ENCODE results near the gene SLC22A5.

Gene SLC22A5

DNA sequence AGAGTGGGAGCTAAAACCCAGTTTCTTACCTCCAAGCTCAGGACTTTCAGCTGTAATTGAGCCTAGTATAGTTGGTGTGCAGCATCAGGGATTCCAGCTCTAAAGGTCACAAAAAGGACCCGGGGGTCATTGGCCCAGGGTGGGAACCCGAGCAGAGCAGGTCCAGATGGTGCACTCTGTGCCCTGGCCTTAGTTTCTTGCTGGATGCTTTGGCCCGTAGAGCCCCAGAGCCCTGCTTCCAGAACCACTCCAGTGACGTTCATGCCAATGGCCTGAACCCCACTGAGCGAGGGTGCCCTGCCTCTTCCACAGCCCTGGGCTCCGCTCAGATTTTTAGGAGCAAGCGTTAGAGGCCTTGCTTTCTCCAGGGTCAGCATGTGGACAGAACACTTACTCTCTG lies 8.2 kb downstream of the SLC22A5 start:
- peaks cover 0 to 29% (median 7%) of the 10 kb centered on the region in 3 donors for H3K36me3 ChIP-seq
- DNase-seq: peak in 1 of 2 donors; percentile 31
- intact Hi-C loops (cut with DNase I; ENCODE audit: low total_unique reads): no loop called here
- peak overlapping the region; percentile 53 to 77 for H3K27ac ChIP-seq
- H3K9me3 ChIP-seq: no peaks in the 10 kb centered on the region
- H3K27me3 ChIP-seq: no peaks in the 10 kb centered on the region
- no peak overlapping the region for H3K4me3 ChIP-seq
- TF ChIP-seq, protein P1, sequence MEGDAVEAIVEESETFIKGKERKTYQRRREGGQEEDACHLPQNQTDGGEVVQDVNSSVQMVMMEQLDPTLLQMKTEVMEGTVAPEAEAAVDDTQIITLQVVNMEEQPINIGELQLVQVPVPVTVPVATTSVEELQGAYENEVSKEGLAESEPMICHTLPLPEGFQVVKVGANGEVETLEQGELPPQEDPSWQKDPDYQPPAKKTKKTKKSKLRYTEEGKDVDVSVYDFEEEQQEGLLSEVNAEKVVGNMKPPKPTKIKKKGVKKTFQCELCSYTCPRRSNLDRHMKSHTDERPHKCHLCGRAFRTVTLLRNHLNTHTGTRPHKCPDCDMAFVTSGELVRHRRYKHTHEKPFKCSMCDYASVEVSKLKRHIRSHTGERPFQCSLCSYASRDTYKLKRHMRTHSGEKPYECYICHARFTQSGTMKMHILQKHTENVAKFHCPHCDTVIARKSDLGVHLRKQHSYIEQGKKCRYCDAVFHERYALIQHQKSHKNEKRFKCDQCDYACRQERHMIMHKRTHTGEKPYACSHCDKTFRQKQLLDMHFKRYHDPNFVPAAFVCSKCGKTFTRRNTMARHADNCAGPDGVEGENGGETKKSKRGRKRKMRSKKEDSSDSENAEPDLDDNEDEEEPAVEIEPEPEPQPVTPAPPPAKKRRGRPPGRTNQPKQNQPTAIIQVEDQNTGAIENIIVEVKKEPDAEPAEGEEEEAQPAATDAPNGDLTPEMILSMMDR (IDR thresholded peaks at IDR 0.05): no peak
- peaks cover 0 to 18% (median 10%) of the 10 kb centered on the region in 4 donors for H3K4me1 ChIP-seq

DNA sequence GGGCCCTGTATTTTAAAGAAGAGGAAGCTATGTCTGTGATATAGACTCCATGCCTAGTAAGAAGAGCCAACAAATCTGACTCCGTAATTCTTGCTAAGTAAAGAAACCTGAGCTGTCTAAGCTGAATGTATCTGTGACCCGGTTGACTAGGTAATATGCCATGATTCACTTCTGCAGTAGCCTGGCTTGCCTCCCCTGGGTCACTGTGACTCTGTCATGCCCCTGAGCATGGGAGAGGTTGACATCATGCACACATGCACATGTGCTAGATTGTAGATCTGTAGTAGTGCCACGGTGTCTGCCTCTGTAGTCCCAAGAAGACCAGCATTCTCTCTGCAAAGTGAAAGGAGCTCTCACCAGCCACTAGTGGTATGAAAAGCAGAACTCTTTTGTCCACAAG lies 9.1 kb downstream of the SLC22A5 start:
- no peaks in the 10 kb centered on the region for H3K27me3 ChIP-seq
- peak in 1 of 2 donors; percentile 35 for DNase-seq
- peaks cover 0 to 18% (median 10%) of the 10 kb centered on the region in 4 donors for H3K4me1 ChIP-seq
- H3K9me3 ChIP-seq: no peaks in the 10 kb centered on the region
- peaks cover 0 to 29% (median 7%) of the 10 kb centered on the region in 3 donors for H3K36me3 ChIP-seq
- peak overlapping the region in 1 of 2 donors; percentile 77 for H3K27ac ChIP-seq
- intact Hi-C loops (cut with DNase I; ENCODE audit: low total_unique reads): no loop called here
- TF ChIP-seq, protein P1 (IDR thresholded peaks at IDR 0.05): no peak
- H3K4me3 ChIP-seq: no peak overlapping the region

DNA sequence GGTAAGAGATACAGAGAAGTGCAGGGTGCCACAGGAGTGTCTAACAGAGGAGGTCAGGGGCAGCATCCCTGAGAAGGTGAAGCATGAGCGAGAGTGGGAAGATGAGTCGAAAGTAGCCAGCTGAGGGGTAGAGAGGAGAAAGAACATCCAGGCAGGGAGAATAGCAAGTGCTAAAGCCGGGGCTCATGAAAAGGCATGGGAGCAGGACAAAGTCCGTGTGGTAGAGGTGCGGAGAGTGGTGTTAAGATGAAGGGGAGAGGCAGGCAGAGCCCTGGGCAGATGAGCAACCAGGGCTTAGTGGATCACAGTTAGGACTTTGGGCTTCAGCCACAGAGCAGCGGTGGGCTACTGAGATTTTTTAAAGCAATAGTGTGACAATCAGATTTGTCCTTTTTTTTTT lies 10.5 kb downstream of the SLC22A5 start:
- Histone ChIP-seq H3K36me3 (peaks cover 7 to 40% (median 8%) of the 10 kb centered on the region in 3 donors), H3K9me3 (no peaks in the 10 kb centered on the region), H3K27me3 (no peaks in the 10 kb centered on the region), H3K27ac (no peak overlapping the region), H3K4me3 (no peak overlapping the region), H3K4me1 (peaks cover 0 to 18% (median 10%) of the 10 kb centered on the region in 4 donors)
- TF ChIP-seq, protein P1 (IDR thresholded peaks at IDR 0.05): no peak
- intact Hi-C loops (cut with DNase I; ENCODE audit: low total_unique reads): no loop called here
- DNase-seq: no peak

DNA sequence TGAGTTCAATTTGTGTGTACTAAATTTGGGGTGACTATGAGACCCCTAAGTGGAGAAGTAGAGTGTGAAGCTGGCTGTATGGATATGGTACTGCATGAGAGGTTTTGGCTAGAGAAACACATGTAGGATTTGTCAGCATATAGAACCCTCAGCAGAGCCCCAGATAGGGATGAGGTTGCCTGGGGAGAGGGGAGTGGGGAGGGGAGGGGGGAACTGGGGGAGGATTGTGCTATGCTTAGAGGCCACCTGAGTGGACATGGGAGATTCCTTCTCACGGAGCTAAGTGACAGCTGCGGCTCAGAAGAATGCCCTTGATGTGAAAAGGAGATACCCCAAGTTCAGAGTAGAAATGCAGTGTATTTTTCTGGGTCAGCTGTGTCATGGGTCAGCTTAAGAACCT lies 11.2 kb downstream of the SLC22A5 start:
- DNase-seq: no peak
- intact Hi-C loops (cut with DNase I; ENCODE audit: low total_unique reads): no loop called here
- H3K4me3 ChIP-seq: no peak overlapping the region
- no peaks in the 10 kb centered on the region for H3K9me3 ChIP-seq
- H3K4me1 ChIP-seq: peaks cover 0 to 24% (median 15%) of the 10 kb centered on the region in 4 donors
- no peaks in the 10 kb centered on the region for H3K27me3 ChIP-seq
- H3K36me3 ChIP-seq: peaks cover 7 to 40% (median 8%) of the 10 kb centered on the region in 3 donors
- TF ChIP-seq, protein P1 (IDR thresholded peaks at IDR 0.05): no peak
- H3K27ac ChIP-seq: no peak overlapping the region

DNA sequence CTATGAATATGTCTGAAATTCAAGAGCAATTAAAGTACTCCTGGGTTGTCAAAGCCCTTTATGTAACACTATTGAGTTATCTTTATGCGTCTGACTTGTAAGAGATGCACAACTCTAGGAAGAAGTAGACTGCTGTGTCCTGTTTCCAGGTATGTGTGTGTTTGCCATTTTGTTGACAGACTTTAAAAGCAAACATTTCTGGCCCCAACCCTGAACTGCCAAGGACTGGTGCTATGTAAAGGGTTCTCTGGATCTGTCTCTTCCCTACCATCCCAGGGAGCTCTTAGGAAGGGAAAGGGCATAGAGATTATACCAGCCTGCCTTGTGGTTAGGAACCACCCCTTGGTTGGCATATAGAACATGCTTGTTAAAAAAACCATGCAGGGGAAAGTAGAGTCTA lies 12.1 kb downstream of the SLC22A5 start:
- H3K27me3 ChIP-seq: no peaks in the 10 kb centered on the region
- no peaks in the 10 kb centered on the region for H3K9me3 ChIP-seq
- DNase-seq: no peak
- H3K36me3 ChIP-seq: peaks cover 7 to 40% (median 8%) of the 10 kb centered on the region in 3 donors
- no peak overlapping the region for H3K27ac ChIP-seq
- TF ChIP-seq, protein P1 (IDR thresholded peaks at IDR 0.05): no peak
- H3K4me3 ChIP-seq: no peak overlapping the region
- H3K4me1 ChIP-seq: peaks cover 0 to 28% (median 20%) of the 10 kb centered on the region in 4 donors
- intact Hi-C loops (cut with DNase I; ENCODE audit: low total_unique reads): no loop called here

GRCh38 chr5:132383261-132383660 lies 13.8 kb downstream of the SLC22A5 start:
- Histone ChIP-seq H3K27ac (no peak overlapping the region), H3K27me3 (no peaks in the 10 kb centered on the region), H3K4me3 (no peak overlapping the region), H3K4me1 (peaks cover 12 to 32% (median 29%) of the 10 kb centered on the region in 4 donors), H3K9me3 (no peaks in the 10 kb centered on the region), H3K36me3 (peaks cover 7 to 36% (median 8%) of the 10 kb centered on the region in 3 donors)
- intact Hi-C loops (cut with DNase I; ENCODE audit: low total_unique reads): no loop called here
- TF ChIP-seq, protein P1 (IDR thresholded peaks at IDR 0.05): no peak
- no peak for DNase-seq

All from tibial artery (tissue), 4 donors.